SK-N-SH treated with all-trans-retinoic acid at 6 μM for 48 hours (cell line): Measurements from ENCODE around the gene NHERF2.

Source experiments
- ARNTL ChIP-seq: fragments of 450-650 bp; formaldehyde crosslinking; IDR thresholded peaks from 2 replicates; pipeline ENCODE4 v1.5.0; 2020; ENCODE audit warnings: low read depth, mild to moderate bottlenecking, moderate library complexity, borderline replicate concordance
- CREB5 ChIP-seq: fragments of 250-450 bp; sonication (Bioruptor Pico); IDR thresholded peaks from 2 replicates; pipeline ENCODE4 v1.5.1; 2020; ENCODE audit warnings: low read depth, mild to moderate bottlenecking, moderate library complexity
- ESRRG ChIP-seq: fragments of 250-450 bp; sonication (Bioruptor Pico); IDR thresholded peaks from 2 replicates; pipeline ENCODE4 v1.6.1; 2021; ENCODE audit warnings: mild to moderate bottlenecking
- PATZ1 ChIP-seq: fragments of 250-450 bp; sonication (Bioruptor Pico); IDR thresholded peaks from 2 replicates; pipeline ENCODE4 v1.8.0; 2020; ENCODE audit warnings: mild to moderate bottlenecking, moderate library complexity, borderline replicate concordance
- POU6F1 ChIP-seq: fragments of 250-450 bp; sonication (Bioruptor Pico); IDR thresholded peaks from 2 replicates; pipeline ENCODE4 v1.8.0; 2021; ENCODE audit warnings: low read depth, mild to moderate bottlenecking, moderate library complexity, borderline replicate concordance
- ZFP3 ChIP-seq: fragments of 250-450 bp; sonication (Bioruptor Pico); IDR thresholded peaks from 2 replicates; pipeline ENCODE4 v1.5.0; 2020; ENCODE audit warnings: mild to moderate bottlenecking, moderate library complexity
- ZFP30 ChIP-seq: fragments of 450-650 bp; formaldehyde crosslinking; IDR thresholded peaks from 2 replicates; pipeline ENCODE4 v1.5.0; 2022; ENCODE audit warnings: mild to moderate bottlenecking, moderate library complexity

- TF ChIP-seq ZFP30 (CRISPR knock-in tag) (no peak), CREB5 (no peak), ZFP3 (CRISPR knock-in tag) (no peak), ESRRG (CRISPR knock-in tag) (no peak), POU6F1 (CRISPR knock-in tag) (no peak), PATZ1 (CRISPR knock-in tag) (no peak), ARNTL (CRISPR knock-in tag) (no peak)
Observed at GRCh38 chr16:2066139-2066538, 39.4 kb downstream of the NHERF2 start.
